GM21381 (cell line): ENCODE data around the gene TMEM221.

Experiments
- ATAC-seq: cut with Tn5 transposase; IDR thresholded peaks from one replicate; pipeline ENCODE4 v1.9.1; 2021; ENCODE audit warnings: mild to moderate bottlenecking, moderate library complexity; ENCODE audit not compliant: unreplicated experiment

The TMEM221 gene

DNA sequence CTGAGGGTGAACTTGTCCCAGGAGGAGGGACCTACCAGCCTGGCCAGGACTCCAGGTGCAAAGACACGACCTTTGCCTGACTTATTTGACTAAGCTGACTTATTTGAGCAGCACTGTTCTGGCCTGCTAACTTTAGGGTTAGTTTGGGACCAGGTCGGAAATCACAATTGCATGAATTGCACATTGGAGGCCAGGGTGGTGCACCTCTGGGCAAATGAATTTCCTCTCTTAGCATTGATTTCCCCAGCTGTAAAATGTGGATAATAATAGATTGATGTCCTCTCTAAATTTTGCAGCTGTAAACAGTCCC is 41.6 kb downstream of the TMEM221 start:
- ATAC-seq = no peak

GRCh38 chr19:17406046-17406886 is 42.2 kb downstream of the TMEM221 start:
- peak; percentile 13 for ATAC-seq

GRCh38 chr19:17405250-17406045 is 43.0 kb downstream of the TMEM221 start, which contains the start of gene BST2:
TSS of gene BST2 (minus strand) at chr19:17405630. CDS start at chr19:17405575, 55 bp downstream.
- ATAC-seq = peak; percentile 68

DNA sequence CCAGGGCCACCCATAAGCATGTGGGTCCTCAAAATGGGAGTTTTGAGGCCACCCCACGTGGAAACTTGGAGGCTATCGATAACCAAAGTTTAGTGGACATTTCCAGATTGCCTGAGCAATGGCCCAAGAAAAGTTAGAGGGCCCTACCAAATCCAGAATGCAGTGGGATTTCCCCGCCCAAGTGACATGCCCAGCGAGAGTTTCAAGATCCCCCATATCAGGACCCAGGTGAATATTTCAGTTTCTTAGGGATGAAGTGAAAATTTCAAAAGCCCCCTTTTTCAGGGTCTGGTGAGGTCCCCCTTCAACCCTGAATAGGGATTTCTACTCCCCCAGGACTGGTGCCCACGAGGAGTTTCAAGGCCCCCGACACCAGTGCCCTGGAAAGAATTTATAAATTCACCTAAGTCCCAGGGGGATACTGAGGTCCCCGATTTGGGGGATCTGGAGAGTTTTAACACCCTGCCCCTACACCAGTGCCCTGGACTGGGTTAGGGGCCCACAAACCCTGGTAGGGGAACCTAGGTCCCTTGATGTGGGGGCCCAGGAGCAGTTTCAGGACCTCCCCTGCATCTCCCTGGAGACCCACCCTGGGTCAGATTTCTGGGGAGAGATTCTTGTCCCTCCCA is 43.7 kb downstream of the TMEM221 start:
- ATAC-seq = no peak

DNA sequence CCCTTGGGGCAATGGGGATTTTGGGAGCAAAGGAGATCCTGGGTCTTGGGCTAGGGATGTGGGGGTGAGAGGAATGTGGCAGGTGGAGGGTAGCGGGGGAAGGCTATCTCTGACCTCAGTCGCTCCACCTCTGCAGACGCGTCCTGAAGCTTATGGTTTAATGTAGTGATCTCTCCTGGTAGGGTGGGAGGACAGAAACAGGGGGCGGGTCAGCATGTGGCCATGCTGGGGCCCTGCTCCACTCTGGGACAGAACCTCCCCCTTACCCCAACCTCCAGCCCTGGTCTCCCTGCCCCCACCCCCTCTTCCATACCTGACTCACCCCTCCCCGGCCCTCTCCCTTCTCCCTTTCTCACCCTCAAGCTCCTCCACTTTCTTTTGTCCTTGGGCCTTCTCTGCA is 44.5 kb downstream of the TMEM221 start:
- ATAC-seq = no peak

- no peak for ATAC-seq
Observed at GRCh38 chr19:17402982-17403855, 45.2 kb downstream of the TMEM221 start.

DNA sequence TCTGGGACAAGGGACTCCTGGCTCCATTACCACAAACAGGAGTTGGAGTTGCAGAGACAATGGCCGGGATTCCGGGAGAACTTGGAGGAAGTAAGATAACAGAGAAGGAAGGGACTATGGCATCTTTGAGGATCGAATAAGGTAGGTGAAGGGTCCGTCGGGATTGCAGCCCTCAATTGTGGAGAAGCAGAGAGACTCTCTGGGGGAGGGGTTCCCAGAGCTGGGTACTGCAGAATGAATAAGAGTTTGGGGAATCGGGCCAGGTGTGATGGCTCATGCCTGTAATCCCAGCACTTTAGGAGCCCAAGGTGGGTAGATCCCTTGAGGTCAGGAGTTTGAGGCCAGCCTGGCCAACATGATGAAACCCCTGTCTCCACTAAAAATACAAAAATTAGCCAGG is 46.8 kb downstream of the TMEM221 start:
- no peak for ATAC-seq

DNA sequence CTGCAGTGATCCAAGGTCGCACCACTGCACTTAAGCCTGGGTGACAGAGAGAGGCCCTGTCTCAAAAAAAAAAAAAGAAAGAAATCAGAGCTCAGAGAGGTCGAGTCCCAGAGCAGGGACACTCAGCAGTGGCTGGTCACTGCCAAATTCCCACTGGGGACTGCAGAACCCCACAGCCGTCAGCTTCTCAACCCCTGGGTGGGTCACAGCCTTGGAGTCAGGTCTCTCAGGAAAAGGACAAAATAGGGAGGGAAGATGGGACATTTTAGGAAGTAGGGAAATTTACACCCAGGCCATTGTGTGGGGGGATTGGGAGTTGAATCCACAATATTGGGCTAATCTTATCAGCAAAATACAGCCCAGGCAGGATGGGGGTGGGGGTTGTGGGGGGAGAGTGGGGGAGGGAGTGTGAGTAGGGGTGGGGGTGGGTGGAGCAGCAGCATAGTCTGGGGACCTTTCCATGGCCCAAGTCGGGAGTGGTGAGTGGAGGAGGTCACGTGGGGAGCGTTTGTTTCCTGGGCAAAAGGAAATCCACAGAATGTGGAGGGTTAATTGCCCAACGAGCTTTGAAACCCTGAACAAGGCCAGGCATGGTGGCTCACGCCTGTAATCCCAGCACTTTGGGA is 49.5 kb downstream of the TMEM221 start:
- ATAC-seq = no peak

GRCh38 chr19:17394891-17395415 is 53.5 kb downstream of the TMEM221 start:
- ATAC-seq = no peak

DNA sequence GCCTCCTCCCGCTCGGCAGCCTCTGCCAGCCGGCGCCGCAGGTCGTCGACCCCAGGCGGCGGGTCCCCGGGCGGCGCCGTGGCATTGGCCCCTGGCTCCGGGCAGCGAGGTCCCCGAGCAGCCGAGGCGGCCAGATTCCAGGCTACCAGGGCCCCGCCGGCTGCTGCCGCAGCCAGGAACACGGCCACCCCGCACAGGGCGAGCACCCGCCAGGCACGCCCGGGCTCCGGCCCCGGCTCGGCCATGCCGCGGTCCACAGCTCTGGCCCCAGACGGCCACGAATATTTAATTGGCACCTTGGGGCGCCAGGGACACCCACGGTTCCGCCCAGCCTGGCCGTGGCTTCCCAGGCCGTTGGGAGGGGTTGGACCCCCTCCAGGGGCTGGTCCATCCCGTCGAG is 54.6 kb downstream of the TMEM221 start, which contains the start of gene CCDC194:
Gene CCDC194, minus strand, starts transcription at position 283 of the 400 bp plus-strand sequence. Its CDS starts 38 bp downstream, at position 245.
- ATAC-seq = no peak

GRCh38 chr19:17393002-17393401 is 55.5 kb downstream of the TMEM221 start:
- no peak for ATAC-seq

GRCh38 chr19:17391371-17392151 is 56.9 kb downstream of the TMEM221 start:
- no peak for ATAC-seq

GRCh38 chr19:17390665-17391370 is 57.6 kb downstream of the TMEM221 start:
- ATAC-seq = peak; percentile 92

GRCh38 chr19:17389957-17390664 is 58.4 kb downstream of the TMEM221 start:
- no peak for ATAC-seq

GRCh38 chr19:17389288-17389687 is 59.2 kb downstream of the TMEM221 start:
- ATAC-seq = no peak

GRCh38 chr19:17385878-17386611 is 62.4 kb downstream of the TMEM221 start:
- no peak for ATAC-seq
